CD4-positive, alpha-beta T cell treated with Interleukin-4 for 1 hour (primary cell): ENCODE results near the gene ATP9B.

Experiments used
- DNase-seq, 2 donors: peaks; one replicate each; pipeline ENCODE4 v3.0.0-alpha.2; 2020 to 2022

ATP9B gene

DNA sequence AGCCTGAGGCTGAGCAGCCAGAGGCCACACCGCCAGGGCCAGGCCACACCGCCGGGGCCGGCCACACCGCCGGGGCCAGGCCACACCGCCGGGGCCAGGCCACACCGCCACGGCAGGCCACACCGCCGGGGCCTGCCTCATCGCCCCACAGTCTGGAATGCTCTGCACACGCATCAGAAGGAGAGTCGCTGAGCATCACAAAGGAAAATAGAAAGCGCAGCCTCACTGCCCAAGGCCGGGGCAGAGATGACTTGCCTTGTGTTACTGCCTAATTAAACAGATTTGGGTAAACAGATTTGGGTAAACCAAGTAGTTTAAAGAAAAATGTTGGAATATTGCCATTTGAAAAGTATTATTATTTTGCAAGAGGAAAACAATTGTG, 316.1 kb downstream of the ATP9B start:
- DNase-seq = no peak

DNA sequence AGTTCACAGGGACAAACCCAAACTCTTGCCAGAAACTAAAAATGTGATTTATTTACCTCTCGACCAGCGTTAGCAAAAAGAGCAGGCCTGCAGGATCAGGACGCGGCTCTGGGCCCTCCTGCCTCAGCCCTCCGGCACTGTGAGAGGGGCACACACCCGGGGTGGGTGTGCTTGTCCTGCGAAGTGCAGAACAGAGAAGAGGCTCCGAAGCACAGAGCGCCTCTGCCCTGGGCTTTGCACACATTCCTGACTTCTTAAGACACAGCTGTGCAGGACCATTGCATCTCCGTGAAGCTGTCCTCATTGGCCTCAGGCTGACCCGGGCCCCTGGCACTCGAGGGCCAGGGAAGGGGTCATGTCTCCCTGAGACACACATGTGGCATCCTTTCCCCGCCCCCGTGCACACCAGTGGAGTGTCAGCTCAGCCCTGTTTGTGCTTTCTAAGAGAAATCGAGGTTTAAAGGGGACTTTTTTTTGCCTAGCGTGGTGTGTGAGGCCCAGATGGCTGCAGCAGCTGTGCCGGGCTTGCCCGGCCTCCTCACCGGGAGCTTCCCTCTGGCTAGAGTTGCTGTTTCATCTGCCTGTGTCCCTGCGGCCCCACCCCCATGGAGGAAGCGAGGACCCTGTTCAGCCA, 316.6 kb downstream of the ATP9B start:
- DNase-seq = no peak

DNA sequence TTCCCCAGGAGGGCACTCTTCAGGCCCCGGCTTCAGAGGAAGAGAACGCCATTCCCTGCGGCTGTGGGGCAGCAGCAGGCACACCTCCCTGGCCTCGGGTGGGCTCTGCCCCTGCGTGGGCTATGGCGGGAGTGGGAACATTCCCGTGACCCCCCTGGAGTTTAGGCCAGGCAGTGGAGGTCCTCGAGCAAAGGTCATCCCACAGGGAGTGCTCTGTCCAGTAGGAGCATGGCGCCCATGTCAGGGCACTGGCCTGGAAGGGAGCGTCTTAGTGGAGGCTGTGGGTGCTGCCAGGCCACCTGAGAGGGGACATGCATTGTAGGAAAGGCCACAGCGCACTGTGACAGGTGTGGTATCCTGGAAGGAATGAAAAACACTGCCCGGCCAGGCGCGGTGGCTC, 317.4 kb downstream of the ATP9B start:
- DNase-seq = no peak

DNA sequence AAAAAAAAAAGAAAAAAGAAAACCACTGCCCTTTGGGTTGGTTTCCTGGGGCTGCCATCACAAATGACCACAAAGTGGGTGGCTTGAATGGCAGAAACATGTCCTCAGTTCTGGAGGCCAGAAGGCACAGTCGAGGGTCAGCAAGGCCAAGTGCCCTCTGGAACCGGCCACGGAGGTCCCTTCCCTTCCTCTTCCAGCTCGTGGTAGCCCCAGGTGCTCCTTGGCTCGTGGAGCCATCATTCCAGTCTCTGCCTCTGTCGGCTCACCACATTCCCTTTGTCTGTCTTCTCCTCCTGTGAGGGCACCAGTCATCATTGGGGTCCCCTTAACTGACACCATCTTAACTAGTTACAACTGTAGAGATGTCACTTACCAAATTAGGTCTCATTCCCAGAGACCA, 318.0 kb downstream of the ATP9B start:
- no peak for DNase-seq

DNA sequence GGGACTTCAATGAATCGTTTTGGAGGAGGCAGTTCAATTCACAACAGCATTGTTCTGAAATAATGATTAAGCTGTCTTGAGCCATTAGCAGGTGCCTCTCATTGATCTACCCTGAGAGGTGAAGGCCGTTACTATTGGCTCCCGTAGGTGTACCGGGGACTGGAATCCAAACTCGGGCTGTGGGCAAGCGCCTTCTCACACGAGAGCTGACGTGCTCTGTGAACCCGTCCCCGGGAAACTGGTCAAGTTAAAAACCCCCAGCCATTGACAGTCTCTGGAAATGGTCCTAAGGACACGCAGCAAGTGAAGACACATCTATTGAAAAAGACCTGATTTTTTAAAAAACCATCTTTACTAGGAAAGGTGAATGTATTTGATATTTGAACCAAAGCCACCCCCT, 318.4 kb downstream of the ATP9B start:
- no peak for DNase-seq

DNA sequence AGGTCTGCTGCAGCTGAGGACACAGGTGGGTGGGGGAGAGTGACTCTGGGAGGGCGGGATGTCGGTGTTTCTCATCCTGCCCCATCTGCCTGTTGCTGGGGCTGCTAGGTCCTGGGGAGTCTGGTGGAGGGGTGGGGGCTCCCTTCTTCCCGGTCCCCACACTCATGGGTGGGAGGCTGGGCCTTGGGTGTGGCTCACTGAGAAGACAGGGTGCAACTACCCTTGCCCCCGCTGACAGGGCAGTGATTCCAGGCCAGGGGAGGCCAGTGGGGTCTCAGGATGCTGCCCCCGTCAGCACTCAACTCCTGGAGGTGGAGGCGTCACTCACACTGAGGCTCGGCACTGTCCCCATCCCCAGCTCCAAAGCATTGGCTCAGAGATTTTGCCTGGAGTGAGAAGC, 318.8 kb downstream of the ATP9B start:
- DNase-seq = no peak

DNA sequence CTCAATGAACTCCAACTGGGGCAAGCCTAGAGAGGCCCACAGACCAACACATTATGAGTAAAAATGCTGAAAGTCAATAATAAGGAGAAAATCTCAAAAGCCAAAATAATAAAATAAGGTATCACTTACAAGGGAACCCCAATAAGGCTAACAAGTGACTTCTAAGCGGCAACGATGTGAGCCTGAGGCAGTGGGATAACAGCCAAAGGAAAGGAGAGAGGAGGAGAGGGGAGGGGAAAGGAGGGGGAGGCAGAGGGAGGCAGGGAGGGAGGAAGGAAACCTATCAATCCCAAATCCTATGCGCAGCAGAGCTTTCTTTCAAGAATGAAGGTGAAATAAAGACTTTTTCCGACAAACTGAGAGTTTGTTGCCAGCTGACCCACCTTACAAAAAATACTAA, 320.5 kb downstream of the ATP9B start:
- DNase-seq = no peak

DNA sequence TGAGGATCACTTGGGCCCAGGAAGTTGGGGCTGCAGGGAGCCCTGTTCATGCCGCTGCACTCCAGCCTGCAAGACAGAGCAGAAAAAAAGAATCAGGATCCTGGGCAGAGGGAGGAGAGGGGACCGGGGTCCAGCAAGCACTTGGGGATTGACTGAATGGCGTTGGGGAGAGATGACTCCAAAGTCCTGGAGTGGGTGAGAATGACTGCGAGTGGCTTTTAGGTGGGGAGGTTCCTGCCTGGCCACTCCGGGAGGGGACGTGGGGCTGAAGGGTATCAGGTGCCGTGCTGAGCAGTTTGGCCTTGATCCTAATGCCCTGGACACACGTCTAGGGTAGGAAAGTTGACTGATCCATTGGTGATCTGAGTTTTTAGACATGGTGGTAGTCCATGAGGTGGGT, 323.0 kb downstream of the ATP9B start:
- DNase-seq = no peak

DNA sequence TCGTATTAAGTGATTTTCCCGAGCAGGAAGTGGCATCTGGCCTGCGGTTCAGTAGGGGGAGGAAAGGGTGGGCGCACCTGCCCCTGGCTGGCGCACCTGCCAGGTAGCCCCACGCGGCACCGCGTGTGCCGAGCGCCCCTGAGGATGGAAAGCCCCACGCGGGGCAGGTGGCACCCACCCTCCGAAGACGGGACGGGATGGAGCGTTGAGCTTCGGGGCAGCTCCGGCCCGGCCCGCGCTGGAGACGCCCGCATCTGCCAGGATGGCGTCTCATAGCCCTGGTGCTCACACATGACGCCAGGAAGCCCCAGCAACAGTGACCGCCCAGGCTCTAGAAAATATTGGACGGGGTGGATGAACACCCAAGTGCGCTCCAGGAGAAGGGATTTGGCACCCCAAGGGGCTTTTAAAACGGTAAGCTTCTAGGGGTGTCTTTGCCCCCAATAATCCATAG, 324.0 kb downstream of the ATP9B start:
- DNase-seq = peak in 1 of 2 donors; percentile 38

DNA sequence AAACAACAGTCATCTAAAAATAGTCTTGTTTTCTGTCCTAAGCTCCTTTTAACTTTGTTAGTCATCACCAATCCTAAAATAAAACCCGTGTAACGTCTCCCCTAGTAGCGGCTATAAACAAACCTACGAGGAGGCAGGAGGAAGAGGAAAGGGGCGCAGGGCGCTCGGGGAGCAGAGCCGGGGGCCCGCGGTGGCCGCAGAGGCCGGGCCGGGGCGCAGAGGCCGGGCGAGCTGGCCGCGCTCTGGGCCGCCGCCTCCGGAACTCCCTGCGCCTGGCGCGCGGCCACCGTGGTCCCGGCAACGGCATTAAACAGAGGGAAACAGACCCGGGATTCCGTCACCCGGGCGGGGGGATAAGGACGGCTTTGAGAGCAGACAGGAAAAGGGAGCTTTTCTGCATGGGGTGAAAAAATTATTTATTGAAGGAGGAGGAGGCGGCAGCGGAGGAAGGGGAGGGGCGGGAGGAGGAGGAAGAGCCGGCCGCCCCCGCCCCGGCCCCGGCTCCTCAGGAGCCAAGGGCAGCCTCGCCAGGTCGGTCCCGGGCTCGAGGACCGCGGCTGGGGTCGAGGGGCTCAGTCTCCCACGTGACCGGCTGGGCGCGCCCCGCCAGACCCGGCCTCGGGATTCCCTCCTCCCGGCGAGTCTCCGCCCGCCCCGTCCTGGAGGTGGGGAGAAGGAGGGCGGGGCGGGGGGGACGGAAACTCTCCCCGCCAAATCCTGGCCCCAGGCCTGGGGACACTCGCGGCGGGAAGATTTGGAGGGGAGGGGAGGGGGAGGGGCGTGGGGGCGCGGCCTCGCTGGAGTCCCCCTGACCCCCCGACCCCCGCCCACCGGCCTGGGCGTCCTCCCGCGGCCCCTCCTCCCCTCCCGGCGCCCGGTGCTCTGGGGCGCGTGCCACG, 324.7 kb downstream of the ATP9B start:
- DNase-seq = peak; percentile 67

DNA sequence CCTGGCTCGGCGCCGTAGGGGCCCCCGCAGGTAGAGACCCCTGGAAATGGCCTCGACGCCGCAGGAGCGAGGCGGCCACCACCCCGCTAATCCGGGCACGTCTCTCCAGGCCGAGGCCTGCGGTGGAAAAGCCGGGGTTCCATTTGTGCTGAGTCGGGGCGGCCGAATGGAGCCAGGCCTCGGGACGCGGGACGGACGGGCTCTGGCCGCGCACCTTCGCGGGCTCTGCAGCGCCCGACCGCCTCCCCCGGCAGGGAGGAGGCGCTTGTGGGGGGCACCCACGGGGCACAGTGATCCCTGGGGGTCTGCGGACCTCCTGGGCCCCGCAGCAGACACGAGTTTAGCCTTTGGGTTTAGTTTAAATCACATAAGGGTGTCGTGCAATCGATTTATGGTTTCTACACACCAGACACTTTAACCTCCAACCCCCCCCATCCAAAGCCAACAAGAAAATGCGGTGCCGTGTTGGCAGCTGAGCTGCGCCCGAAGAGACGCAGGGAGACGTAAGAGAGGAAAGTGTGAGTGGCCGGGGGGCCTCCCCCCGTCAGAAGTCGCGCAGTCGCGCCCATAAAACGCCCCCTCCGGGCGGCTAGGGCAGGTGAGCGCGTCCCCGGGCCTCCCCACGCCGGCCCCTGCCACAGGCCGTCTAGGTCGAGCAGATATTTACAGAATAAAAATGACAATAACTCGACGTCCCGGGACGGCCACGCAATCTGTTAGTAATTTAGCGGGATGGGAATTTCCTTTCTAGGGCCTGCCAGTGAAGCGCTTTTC, 325.5 kb downstream of the ATP9B start:
- DNase-seq = peak; percentile 48 to 52

DNA sequence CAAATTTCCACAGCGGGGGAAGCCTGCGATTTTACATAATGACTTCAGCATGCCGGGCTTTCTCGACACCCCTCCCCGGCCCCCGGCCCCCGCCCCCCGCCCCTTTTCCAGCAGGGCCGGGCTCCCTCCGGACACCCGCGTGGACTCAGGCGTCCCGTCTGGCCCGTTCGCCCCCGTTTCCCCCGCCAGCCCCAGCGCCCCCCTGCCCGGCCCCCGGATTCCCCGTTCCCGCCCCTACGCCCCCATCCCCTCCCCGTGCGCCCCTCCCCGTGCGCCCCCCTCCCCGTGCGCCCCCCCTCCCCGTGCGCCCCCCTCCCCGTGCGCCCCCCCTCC, 326.1 kb downstream of the ATP9B start:
- DNase-seq = no peak

DNA sequence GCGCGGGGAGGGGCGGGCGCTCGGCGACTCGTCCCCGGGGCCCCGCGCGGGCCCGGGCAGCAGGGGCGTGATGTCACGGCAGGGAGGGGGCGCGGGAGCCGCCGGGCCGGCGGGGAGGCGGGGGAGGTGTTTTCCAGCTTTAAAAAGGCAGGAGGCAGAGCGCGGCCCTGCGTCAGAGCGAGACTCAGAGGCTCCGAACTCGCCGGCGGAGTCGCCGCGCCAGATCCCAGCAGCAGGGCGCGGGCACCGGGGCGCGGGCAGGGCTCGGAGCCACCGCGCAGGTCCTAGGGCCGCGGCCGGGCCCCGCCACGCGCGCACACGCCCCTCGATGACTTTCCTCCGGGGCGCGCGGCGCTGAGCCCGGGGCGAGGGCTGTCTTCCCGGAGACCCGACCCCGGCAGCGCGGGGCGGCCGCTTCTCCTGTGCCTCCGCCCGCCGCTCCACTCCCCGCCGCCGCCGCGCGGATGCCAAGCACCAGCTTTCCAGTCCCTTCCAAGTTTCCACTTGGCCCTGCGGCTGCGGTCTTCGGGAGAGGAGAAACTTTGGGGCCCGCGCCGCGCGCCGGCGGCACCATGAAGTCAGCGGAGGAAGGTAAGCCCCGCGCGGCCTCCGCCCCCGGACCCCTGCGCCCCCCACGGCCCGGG, 326.7 kb downstream of the ATP9B start, which contains the start of gene NFATC1:
Gene NFATC1, plus strand, starts transcription at position 170 of the 644 bp plus-strand sequence. Its CDS starts 295 bp downstream, at position 465.
- DNase-seq = peak; percentile 84 to 87

DNA sequence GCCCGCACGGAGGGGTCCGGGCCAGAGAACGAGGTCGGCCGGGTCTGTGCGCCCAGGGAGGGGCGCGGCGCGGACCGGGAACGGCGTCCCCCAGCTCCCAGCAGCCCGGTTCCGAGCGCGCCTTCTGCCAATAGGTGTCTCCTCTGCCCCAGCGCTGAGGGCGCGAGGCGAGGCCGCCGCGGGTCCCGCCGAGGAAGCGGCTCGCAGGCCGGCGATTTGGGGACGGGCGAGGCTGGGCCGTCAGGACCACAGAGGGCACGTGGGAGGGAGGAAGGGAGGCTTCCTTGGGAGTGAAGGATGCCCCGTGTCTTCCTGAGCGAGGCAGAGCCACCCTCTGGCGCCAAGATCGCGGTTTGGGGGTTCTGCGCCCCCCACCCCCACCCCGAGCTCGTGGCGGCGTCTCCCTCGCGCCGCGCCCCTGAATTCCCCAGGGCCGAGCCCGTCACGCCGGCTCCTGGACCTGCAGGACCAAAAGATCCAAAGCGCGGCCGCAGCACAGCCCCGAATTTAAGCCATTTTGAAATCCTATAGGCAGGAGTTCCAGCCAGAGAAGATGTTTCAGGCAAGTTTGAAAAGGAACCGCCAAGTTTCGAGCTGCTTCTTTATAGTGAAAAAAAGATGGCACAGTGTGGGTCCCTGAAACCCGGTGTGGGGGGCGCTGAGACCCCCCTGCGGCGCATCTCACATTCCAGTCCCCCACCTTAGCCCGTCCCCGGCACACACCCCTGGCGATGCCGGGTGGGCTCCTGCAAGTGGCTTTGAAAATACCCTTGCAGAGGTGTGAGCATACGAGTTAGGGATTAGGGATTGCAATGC, 327.4 kb downstream of the ATP9B start:
- DNase-seq = no peak

DNA sequence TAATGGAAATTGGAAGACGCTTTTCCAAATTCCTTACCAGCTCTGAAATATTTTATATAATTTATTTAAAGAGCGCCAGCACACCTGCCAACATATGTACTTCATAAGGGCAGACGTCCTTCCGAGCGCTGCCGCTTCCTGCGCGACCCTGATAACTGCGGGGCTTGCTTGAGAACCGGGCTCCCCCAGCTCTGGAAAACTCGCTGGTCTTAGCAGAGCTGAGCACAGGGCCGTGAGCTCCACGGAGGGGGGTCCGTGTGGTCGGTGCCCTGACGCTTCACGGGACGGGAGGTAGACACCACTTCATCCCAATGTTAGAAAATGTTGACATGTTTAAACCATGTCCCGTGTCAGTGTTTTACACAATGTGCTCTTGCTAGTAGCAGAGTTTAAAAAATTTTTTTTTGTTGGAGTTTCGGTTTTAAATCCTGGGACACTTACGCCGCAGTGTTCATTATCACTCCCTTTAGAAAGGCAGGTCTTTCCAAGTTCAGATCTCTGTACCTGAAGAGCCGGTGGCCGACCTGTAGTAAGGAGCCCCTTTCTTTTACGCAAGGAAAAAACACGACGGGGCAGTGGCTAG, 328.1 kb downstream of the ATP9B start:
- no peak for DNase-seq

DNA sequence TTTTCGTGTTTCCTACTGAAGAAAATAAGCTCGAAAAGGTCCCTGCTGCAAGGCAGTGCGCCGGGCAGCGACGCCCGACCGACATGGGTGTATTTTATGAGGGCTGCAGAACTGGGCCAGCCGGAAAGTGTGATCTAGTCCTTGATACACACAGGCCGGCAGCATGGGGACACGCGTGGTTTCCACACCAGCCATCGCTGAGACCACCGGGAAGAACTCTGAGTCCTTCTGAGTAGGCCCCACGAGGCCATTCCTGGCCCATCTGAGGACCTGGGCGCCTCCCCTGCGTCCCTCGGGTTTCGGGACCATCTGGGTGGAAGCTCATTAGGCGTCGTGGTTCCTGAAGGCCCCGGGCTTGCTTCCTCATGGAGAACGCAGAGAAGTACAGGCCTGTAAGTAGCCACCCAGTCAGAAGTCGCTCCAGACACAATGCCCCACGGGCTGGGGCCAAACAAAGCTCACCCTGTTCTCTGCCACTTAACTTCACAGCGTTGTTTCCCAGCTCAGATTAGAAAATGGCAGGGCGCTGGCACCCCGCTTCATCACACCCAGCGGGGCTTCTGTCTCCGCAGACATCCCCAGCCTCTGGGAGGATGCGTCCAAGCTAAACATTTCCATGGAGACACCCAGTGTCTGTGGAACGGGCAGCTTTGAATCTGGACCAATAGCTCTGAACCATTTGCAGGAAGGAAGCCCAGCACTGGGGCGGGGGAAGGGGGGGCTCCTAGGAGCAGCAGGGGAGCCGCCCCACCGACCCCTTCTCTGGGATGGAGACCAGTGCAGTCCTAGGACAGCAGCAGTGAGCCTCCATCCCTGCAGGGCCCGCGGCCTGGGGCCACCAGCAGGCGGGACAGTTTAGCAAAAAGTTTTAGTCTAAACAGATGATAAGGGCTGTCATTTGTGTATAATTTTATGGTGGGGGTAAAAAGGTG, 328.9 kb downstream of the ATP9B start:
- DNase-seq = no peak

DNA sequence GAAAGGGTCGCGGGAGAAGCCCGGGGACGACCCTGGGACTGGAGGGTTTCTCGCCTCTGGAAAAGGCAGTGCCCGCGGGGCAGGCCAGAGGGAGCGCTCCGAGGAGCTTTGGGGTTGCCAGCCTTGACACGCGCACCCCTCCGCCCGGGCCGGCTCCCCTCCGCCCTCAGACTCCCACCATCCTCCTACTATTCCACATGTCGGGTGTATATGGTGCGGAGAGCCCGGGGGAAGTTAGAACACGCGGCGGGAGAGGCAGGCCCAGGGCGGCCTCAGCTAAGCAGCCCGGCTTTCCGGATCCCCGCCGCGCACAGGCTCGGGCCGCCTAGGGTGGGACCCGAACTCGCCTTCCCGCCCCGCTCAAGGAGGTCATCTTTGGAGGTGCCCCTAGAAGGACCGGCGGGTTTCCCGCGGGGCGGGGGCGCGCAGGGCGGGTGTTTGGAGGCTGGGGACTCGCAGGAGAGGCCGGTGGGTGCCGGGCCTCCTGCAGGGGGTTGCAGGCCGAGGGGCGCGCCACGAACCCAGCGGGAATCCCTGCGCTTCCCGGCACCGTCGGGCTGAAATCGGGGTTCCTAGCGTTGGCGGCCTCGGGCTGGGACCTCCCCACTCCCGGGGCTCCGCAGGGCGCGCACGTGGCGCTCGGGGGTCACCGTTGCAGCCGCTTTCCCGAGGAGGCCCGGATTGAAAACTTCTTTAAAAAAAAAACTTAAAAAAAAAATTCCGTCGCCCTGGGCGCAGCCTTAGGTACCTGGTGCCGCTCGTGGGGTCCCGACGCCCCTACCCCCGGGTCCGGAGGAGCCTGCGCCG, 330.3 kb downstream of the ATP9B start:
- DNase-seq = no peak

DNA sequence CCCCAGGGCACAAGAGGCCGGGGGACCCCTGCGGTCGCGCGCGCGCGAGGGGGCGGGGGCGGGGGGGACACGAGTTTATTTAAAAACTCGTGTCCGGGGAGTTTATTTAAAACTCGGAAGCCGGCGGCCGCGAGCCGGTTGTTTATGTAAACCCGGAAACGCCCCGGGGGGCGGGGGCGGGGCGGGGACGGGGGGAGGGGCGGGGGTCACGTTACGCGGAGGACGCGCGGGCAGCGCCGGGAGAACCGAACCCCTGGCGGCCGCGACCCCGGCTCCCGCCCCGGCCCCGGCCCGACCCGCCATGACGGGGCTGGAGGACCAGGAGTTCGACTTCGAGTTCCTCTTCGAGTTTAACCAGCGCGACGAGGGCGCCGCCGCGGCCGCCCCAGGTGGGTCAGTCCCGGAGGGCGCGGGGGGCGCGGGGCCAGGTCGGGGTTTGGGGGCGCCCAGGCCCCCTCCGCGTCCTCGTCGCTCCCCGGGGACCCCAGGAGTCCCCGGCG, 330.9 kb downstream of the ATP9B start:
- peak; percentile 71 to 79 for DNase-seq

DNA sequence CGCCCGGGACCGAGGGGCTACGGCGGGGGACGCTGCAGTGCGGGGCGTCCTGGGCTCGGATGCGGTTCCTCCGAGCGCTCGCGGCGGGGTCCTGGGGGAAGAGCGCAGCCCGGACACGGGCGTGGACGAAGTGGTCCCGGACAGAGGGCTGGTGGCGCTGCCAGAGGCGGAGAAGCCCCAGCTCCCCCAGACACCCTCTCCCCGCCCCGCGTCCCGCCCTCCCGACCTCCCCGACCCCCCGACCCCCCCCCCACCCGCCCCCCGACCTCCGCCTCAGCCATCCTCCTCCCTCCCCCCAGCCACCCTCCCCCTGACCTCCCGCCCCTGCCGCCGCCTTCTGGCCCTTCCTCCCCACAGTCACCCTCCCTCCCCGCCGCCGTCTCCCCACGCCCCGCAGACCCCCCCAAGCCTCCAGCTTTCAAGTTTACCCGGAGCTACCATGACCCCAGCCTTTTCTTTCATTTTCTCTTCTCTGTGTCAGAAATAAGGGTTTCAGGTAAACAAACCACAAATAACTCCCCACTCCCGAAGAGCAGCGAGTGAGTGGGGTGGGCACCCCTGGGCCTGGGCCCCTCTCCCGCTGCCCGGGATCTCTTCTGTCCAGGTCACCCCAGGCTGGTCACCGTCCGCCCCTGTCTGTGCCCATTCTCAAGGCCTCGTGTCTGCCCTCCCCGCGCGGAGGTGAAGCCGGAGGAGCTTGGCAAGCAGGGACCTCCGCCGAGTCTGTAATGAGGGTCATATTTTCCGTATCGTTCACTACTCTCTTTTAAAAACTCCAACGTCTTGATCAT, 331.6 kb downstream of the ATP9B start:
- peak; percentile 74 to 81 for DNase-seq
